HCT116 (cell line): ENCODE data around the gene PCBP3.

Experiments
- ATF3 ChIP-seq: IDR thresholded peaks from 2 replicates; pipeline ENCODE4 v1.6.1; 2012
- CTCF ChIP-seq, 3 experiments: fragments of 200-600 bp in 1 of 3; sonication (generic) in 1 of 3; IDR thresholded peaks in 2 of 3; conservative IDR thresholded peaks in 1 of 3; 2 replicates each; pipeline ENCODE4 v1.5.1; 2012 to 2017; ENCODE audit warnings: low read depth in 2 of 3, low read length in 2 of 3, antibody characterized with exemption in 1 of 3, borderline replicate concordance in 1 of 3, control low read depth in 1 of 3, mild to moderate bottlenecking in 1 of 3, mixed read lengths in 1 of 3, mixed run types in 1 of 3, moderate library complexity in 1 of 3; ENCODE audit not compliant: insufficient read depth in 1 of 3
- EGR1 ChIP-seq: IDR thresholded peaks from 2 replicates; pipeline ENCODE4 v1.6.1; 2012; ENCODE audit warnings: low read depth
- EZH2 ChIP-seq: fragments of 200-600 bp; sonication (generic); IDR thresholded peaks from 2 replicates; pipeline ENCODE4 v1.6.1; 2017; ENCODE audit warnings: antibody characterized with exemption, mixed run types
- MAX ChIP-seq: IDR thresholded peaks from 2 replicates; pipeline ENCODE4 v1.6.1; 2012
- POLR2A ChIP-seq: IDR thresholded peaks from 2 replicates; pipeline ENCODE4 v1.7.0; 2011; ENCODE audit warnings: borderline replicate concordance; ENCODE audit not compliant: insufficient read depth, insufficient read length; ENCODE audit errors: extremely low read depth
- POLR2AphosphoS5 ChIP-seq: IDR thresholded peaks from 2 replicates; pipeline ENCODE4 v1.6.1; 2011; ENCODE audit warnings: mild to moderate bottlenecking, low read depth, low read length, moderate library complexity
- RAD21 ChIP-seq: IDR thresholded peaks from 2 replicates; pipeline ENCODE4 v1.6.1; 2012; ENCODE audit warnings: low read depth, mild to moderate bottlenecking
- REST ChIP-seq: IDR thresholded peaks from 2 replicates; pipeline ENCODE4 v1.6.1; 2012; ENCODE audit warnings: low read depth
- TCF7L2 ChIP-seq: IDR thresholded peaks from 2 replicates; pipeline ENCODE4 v1.7.0; 2011; ENCODE audit warnings: borderline replicate concordance, inconsistent platforms; ENCODE audit not compliant: insufficient read depth, insufficient read length; ENCODE audit errors: extremely low read depth
- YY1 ChIP-seq: IDR thresholded peaks from 2 replicates; pipeline ENCODE4 v1.6.1; 2011; ENCODE audit warnings: low read length, low read depth, moderate library complexity, mild to moderate bottlenecking; ENCODE audit not compliant: insufficient replicate concordance; ENCODE audit errors: extremely low read depth
- ZBTB33 ChIP-seq: IDR thresholded peaks from 2 replicates; pipeline ENCODE4 v1.6.1; 2011; ENCODE audit warnings: mild to moderate bottlenecking, low read length, moderate library complexity; ENCODE audit not compliant: insufficient replicate concordance; ENCODE audit errors: extremely low read depth
- ZFX ChIP-seq: fragments of 450-650 bp; IDR thresholded peaks from 2 replicates; pipeline ENCODE4 v1.6.1; 2017
- ZNF274 ChIP-seq: fragments of 200-500 bp; sonication (Bioruptor generic); IDR thresholded peaks from 2 replicates; pipeline ENCODE4 v1.6.1; 2014; ENCODE audit warnings: mild to moderate bottlenecking, low read depth, low read length, inconsistent platforms

GRCh38 chr21:45900034-45900868, 256.7 kb downstream of the PCBP3 start:
- TF ChIP-seq EZH2 (no peak), CTCF (IDR thresholded peaks at IDR 0.05 in 2 of 3, conservative IDR thresholded peaks at IDR 0.05 in 1 of 3; ENCODE audit: borderline replicate concordance in 1 of 3, insufficient read depth in 1 of 3, low read depth in 2 of 3, low read length in 2 of 3) (no peak), ZFX (no peak), ZBTB33 (no peak), ZNF274 (no peak), RAD21 (no peak), POLR2A (no peak), YY1 (no peak), ATF3 (no peak), REST (no peak), POLR2AphosphoS5 (no peak), MAX (no peak), EGR1 (no peak), TCF7L2 (no peak)
